Uterus (tissue), 4 donors: Measurements from ENCODE around the gene DMPK. TPM values are rescaled to one million over a fixed set of nuclear protein-coding genes. Genes with fewer than 3 reads are reported as not detected.

ENCODE experiments used
- DNase-seq, 2 donors: peaks; one replicate each; pipeline ENCODE4 v3.0.0-alpha.2; 2019 to 2020
- H3K27ac ChIP-seq, 2 donors: fragments of 200-600 bp; sonication (generic); 1 replicate in 1 of 2; 2 replicates in 1 of 2; pipeline ENCODE4 v1.5.1; 2016 to 2018
- H3K27me3 ChIP-seq, 2 donors: fragments of 200-600 bp; sonication (generic); one replicate each; pipeline ENCODE4 v1.5.1; 2018 to 2019; ENCODE audit warnings: control low read depth in 1 of 2
- H3K36me3 ChIP-seq, 2 donors: fragments of 200-600 bp; sonication (generic); one replicate each; pipeline ENCODE4 v1.5.1; 2019; ENCODE audit warnings: control low read depth in 1 of 2
- H3K4me1 ChIP-seq, 2 donors: fragments of 200-600 bp; sonication (generic); one replicate each; pipeline ENCODE4 v1.5.1; 2018 to 2019; ENCODE audit warnings: control low read depth in 1 of 2
- H3K4me3 ChIP-seq, 2 donors: fragments of 200-600 bp; sonication (generic); 1 replicate in 1 of 2; 2 replicates in 1 of 2; pipeline ENCODE4 v1.5.1; 2018 to 2019; ENCODE audit warnings: mild to moderate bottlenecking in 1 of 2
- H3K9me3 ChIP-seq, 2 donors: fragments of 200-600 bp; sonication (generic); one replicate each; pipeline ENCODE4 v1.5.1; 2019; ENCODE audit warnings: control low read depth in 1 of 2
- POLR2A ChIP-seq, 2 donors: fragments of 450-650 bp; IDR thresholded peaks; one replicate each; pipeline ENCODE4 v1.6.1; 2016; ENCODE audit warnings: antibody characterized with exemption in 2 of 2, mild to moderate bottlenecking in 1 of 2, moderate library complexity in 1 of 2
- intact Hi-C: fragments of 100-400 bp; cut with DNase I; formaldehyde crosslinking; loops from one replicate; pipeline ENCODE4 v1.15.1; 2023; ENCODE audit warnings: low total_unique reads
- total RNA-seq, 4 donors: library from RNA; depleted of rRNA in 3 of 4; stranded (reverse); fragments of >200 nt in 3 of 4; gene quantifications; one replicate each; pipeline versions ENCODE4 v1.1.0 to v1.2.4, GENCODE V29; 2014 to 2023
- TF ChIP-seq, protein P1 (sequence below), 4 experiments: fragments of 200-600 bp in 2 of 4; fragments of 450-650 bp in 2 of 4; sonication (generic) in 2 of 4; IDR thresholded peaks; one replicate each; pipeline ENCODE4 v1.5.1; 2016 to 2019; ENCODE audit warnings: antibody characterized with exemption in 4 of 4, mild to moderate bottlenecking in 2 of 4, moderate library complexity in 1 of 4
- donor health status: DM: yes; HTN: yes; CAD: no.

The DMPK gene
- total RNA-seq, 4 donors from 2014 or later = 15.3 to 211 (median 43.8) TPM

DNA sequence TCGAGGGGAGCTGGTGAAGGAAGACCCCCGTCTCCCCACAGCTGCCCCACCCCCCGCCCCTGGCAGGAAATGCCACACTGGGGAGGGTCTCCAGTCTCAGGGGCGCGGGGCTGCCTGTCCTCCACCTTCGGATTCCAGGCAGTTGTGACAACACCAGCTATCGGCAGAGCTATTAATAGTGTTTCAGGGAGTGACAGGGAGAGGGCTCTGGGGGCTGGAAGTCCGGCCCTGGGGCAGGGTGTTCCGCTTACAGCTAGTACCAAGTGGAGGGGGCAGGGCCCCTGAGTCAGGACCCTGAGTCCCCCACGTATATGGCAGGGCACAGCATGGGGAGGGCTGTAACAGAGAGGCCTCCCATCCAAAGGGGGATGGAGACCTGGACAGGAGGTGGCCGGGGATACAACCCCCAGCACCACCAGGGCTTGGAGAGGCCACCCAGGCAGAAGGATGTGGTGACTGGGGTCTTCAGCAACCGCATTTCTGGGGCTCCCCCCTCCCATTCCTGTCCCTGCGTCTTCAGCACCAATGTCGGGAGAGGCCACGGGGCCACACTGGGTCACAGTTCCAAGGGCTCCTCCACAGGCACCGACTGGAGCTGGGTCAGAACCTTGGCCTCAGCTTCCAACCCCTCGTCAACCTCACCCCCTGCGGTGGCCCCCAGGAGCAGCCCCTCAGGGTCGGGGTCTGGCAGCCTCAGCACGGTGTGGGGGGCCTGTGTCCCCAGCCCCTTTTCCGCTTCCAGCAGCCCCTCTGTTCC is 17.2 kb downstream of the DMPK start:
- H3K4me3 ChIP-seq = no peak overlapping the region
- peaks cover 12 to 37% of the 10 kb centered on the region in 2 donors for H3K4me1 ChIP-seq
- no peak for TF ChIP-seq POLR2A (IDR thresholded peaks at IDR 0.05)
- TF ChIP-seq, protein P1, sequence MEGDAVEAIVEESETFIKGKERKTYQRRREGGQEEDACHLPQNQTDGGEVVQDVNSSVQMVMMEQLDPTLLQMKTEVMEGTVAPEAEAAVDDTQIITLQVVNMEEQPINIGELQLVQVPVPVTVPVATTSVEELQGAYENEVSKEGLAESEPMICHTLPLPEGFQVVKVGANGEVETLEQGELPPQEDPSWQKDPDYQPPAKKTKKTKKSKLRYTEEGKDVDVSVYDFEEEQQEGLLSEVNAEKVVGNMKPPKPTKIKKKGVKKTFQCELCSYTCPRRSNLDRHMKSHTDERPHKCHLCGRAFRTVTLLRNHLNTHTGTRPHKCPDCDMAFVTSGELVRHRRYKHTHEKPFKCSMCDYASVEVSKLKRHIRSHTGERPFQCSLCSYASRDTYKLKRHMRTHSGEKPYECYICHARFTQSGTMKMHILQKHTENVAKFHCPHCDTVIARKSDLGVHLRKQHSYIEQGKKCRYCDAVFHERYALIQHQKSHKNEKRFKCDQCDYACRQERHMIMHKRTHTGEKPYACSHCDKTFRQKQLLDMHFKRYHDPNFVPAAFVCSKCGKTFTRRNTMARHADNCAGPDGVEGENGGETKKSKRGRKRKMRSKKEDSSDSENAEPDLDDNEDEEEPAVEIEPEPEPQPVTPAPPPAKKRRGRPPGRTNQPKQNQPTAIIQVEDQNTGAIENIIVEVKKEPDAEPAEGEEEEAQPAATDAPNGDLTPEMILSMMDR (IDR thresholded peaks at IDR 0.05) = no peak
- intact Hi-C loops = no loop called here
- no peaks in the 10 kb centered on the region for H3K27me3 ChIP-seq
- H3K27ac ChIP-seq = peak overlapping the region; percentile 90 to 92
- no peaks in the 10 kb centered on the region for H3K9me3 ChIP-seq
- no peaks in the 10 kb centered on the region for H3K36me3 ChIP-seq
- DNase-seq = peak; percentile 34 to 40

DNA sequence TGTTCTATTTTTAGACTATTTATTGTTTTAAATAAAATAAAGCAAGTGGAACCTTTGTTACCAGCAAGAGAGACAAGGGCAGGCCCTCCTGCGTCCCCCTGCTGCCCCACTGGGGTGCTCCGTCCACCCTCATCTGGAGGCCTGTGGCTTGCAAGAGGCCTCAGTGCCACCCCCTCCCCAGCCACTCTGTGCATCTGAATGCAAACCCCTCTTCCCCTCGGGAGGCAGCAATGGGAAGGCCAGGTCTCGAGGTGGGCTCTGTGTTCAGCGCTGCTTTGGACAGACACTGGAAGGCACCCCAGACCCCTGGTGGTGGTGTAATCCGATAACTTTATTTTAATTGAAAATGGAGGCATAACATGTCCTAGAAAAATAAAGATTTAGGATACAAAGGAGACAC is 17.8 kb downstream of the DMPK start:
- Histone ChIP-seq H3K27ac (peak overlapping the region; percentile 90 to 92), H3K4me1 (peaks cover 12 to 37% of the 10 kb centered on the region in 2 donors), H3K36me3 (no peaks in the 10 kb centered on the region), H3K9me3 (no peaks in the 10 kb centered on the region), H3K4me3 (no peak overlapping the region), H3K27me3 (no peaks in the 10 kb centered on the region)
- TF ChIP-seq, protein P1 (IDR thresholded peaks at IDR 0.05) = no peak
- TF ChIP-seq POLR2A (IDR thresholded peaks at IDR 0.05) = no peak
- no peak for DNase-seq
- intact Hi-C loops = no loop called here

DNA sequence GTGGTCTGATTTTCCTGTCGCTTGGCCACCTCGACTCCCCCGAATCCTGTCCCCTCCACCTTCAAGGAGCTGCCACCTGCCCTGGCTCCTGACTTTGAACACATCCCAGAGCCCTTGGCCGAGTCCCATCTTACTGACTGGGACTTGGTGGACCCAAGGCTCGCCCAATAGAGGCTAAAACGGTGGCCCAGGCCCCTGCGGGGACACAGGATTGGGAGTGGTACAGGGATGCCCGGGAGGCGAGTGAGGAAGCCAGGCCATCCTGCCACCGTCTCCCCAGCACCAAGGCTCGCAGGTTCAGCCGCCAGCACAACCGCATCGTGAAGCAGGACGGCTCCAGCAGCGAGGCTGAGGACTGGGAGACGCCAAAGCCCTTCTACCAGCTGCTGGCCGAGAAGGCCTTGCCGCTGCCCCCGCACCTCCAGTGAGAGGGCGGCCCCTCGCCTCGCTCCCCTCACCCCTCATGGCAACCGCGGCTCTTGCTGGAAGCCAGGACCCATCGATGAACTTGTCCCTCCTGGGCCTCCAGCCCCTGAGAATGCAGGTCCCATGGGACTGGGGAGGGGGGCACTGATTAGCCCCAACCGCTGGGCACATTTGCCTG is 18.5 kb downstream of the DMPK start:
- Histone ChIP-seq H3K27me3 (no peaks in the 10 kb centered on the region), H3K9me3 (no peaks in the 10 kb centered on the region), H3K36me3 (no peaks in the 10 kb centered on the region), H3K27ac (peak overlapping the region; percentile 90 to 92), H3K4me1 (peaks cover 12 to 37% of the 10 kb centered on the region in 2 donors), H3K4me3 (peak overlapping the region in 1 of 2 donors; percentile 20)
- DNase-seq = peak; percentile 38 to 45
- intact Hi-C loops = no loop called here
- no peak for TF ChIP-seq POLR2A (IDR thresholded peaks at IDR 0.05)
- TF ChIP-seq, protein P1 (IDR thresholded peaks at IDR 0.05) = no peak

- TF ChIP-seq POLR2A (IDR thresholded peaks at IDR 0.05) = no peak
- TF ChIP-seq, protein P1 (IDR thresholded peaks at IDR 0.05) = no peak
- peak overlapping the region; percentile 90 to 92 for H3K27ac ChIP-seq
- DNase-seq = peak in 1 of 2 donors; percentile 21
- intact Hi-C loops = no loop called here
- H3K4me1 ChIP-seq = peaks cover 12 to 37% of the 10 kb centered on the region in 2 donors
- H3K9me3 ChIP-seq = no peaks in the 10 kb centered on the region
- no peaks in the 10 kb centered on the region for H3K36me3 ChIP-seq
- H3K27me3 ChIP-seq = no peaks in the 10 kb centered on the region
- no peak overlapping the region for H3K4me3 ChIP-seq
Observed at GRCh38 chr19:45762870-45763631, 19.2 kb downstream of the DMPK start.
